Measurements from ENCODE around the gene ATOH8. TPM values are rescaled to one million over a fixed set of nuclear protein-coding genes. Genes with fewer than 3 reads are reported as not detected.
"Not testable (repeated sequence)": the region's sequence is repeated elsewhere in the genome, so short reads cannot be mapped to it uniquely, and the experiment has no call there.

Gene ATOH8
- total RNA-seq, 2 donors from 2014 or later: 2.5 TPM

GRCh38 chr2:85828725-85829124 is 74.9 kb downstream of the ATOH8 start:
- no peaks in the 10 kb centered on the region for H3K27me3 ChIP-seq
- no peak for DNase-seq
- no peaks in the 10 kb centered on the region for H3K9me3 ChIP-seq
- no peaks in the 10 kb centered on the region for H3K4me1 ChIP-seq
- H3K36me3 ChIP-seq: no peaks in the 10 kb centered on the region
- H3K4me3 ChIP-seq: no peak overlapping the region
- no peak for TF ChIP-seq CTCF (IDR thresholded peaks at IDR 0.05)
- no peak overlapping the region for H3K27ac ChIP-seq
- intact Hi-C loops (cut with DNase I): loop anchor here (2.0 kb wide), 1 partner anchor 60 kb away; the partner anchor contains the start of gene ST3GAL5
- no peak overlapping the region for H3K9ac ChIP-seq (ENCODE audit: low read depth in 2 of 2, low read length in 2 of 2)

GRCh38 chr2:85829394-85829793 is 75.6 kb downstream of the ATOH8 start:
- intact Hi-C loops (cut with DNase I): loop anchor here (2.0 kb wide), 1 partner anchor 59 kb away; the partner anchor contains the start of gene ST3GAL5
- not testable (repeated sequence) for H3K27ac ChIP-seq; DNase-seq; H3K9me3 ChIP-seq; H3K4me1 ChIP-seq; H3K36me3 ChIP-seq; H3K4me3 ChIP-seq; H3K27me3 ChIP-seq; H3K9ac ChIP-seq (ENCODE audit: low read depth in 2 of 2, low read length in 2 of 2)

- TF ChIP-seq CTCF (IDR thresholded peaks at IDR 0.05): no peak
- Histone ChIP-seq H3K9me3 (no peaks in the 10 kb centered on the region), H3K36me3 (no peaks in the 10 kb centered on the region), H3K9ac (ENCODE audit: low read depth in 2 of 2, low read length in 2 of 2) (no peak overlapping the region), H3K27me3 (no peaks in the 10 kb centered on the region), H3K4me1 (no peaks in the 10 kb centered on the region), H3K4me3 (no peak overlapping the region), H3K27ac (no peak overlapping the region)
- intact Hi-C loops (cut with DNase I): no loop called here
- DNase-seq: no peak
Observed at GRCh38 chr2:85830645-85831044, 76.9 kb downstream of the ATOH8 start.

- Histone ChIP-seq H3K36me3 (no peaks in the 10 kb centered on the region), H3K27me3 (no peaks in the 10 kb centered on the region), H3K9ac (ENCODE audit: low read depth in 2 of 2, low read length in 2 of 2) (no peak overlapping the region), H3K4me3 (no peak overlapping the region), H3K9me3 (no peaks in the 10 kb centered on the region), H3K4me1 (no peaks in the 10 kb centered on the region), H3K27ac (no peak overlapping the region)
- no peak for DNase-seq
- intact Hi-C loops (cut with DNase I): no loop called here
- no peak for TF ChIP-seq CTCF (IDR thresholded peaks at IDR 0.05)
Observed at GRCh38 chr2:85831735-85832134, 77.9 kb downstream of the ATOH8 start.

- Histone ChIP-seq H3K9me3 (no peaks in the 10 kb centered on the region), H3K27ac (no peak overlapping the region), H3K9ac (ENCODE audit: low read depth in 2 of 2, low read length in 2 of 2) (no peak overlapping the region), H3K36me3 (no peaks in the 10 kb centered on the region), H3K27me3 (no peaks in the 10 kb centered on the region), H3K4me1 (no peaks in the 10 kb centered on the region), H3K4me3 (no peak overlapping the region)
- intact Hi-C loops (cut with DNase I): no loop called here
- no peak for TF ChIP-seq CTCF (IDR thresholded peaks at IDR 0.05)
- DNase-seq: no peak
Observed at GRCh38 chr2:85834466-85834865, 80.7 kb downstream of the ATOH8 start.

Small RNA genes lying within 50 kb of the gene (microRNA-seq; reads per million reads assigned to microRNA genes)
- not detected for gene MIR6071

Other genes with a start within 250 kb of the ATOH8 start
- 100 to 1,000 TPM; 105 to 156 TPM for gene MAT2A, start 214.8 kb upstream of the ATOH8 start, total RNA-seq
- gene GGCX, start 192.5 kb upstream of the ATOH8 start, total RNA-seq: 10 to 100 TPM; 25.7 to 49.9 TPM
- 100 to 1,000 TPM; 185 to 222 TPM for gene VAMP8, start 176.4 kb upstream of the ATOH8 start, total RNA-seq
- 10 to 100 TPM; 14.0 to 16.9 TPM for gene VAMP5, start 169.6 kb upstream of the ATOH8 start, total RNA-seq
- 100 to 1,000 TPM in 1 of 2 donors, 10 to 100 TPM in 1; 86.0 to 106 TPM for gene RNF181, start 158.2 kb upstream of the ATOH8 start, total RNA-seq
- gene TMEM150A, start 151.3 kb upstream of the ATOH8 start, total RNA-seq: 1 to 10 TPM; 5.2 to 7.2 TPM
- 10 to 100 TPM; 36.8 to 40.5 TPM for gene C2orf68, start 141.9 kb upstream of the ATOH8 start, total RNA-seq
- gene USP39, start 137.8 kb upstream of the ATOH8 start, total RNA-seq: 10 to 100 TPM; 39.1 to 50.5 TPM
- gene SFTPB, start 85.8 kb upstream of the ATOH8 start, total RNA-seq: 10 to 100 TPM in 1 of 2 donors, under 1 TPM in 1; 0.29 to 17.3 TPM
- 1 to 10 TPM in 1 of 2 donors, under 1 TPM in 1; 0.32 to 4.7 TPM for gene GNLY, start 59.6 kb upstream of the ATOH8 start, total RNA-seq
- 1 to 10 TPM; 2.6 to 3.5 TPM for gene ST3GAL5, start 135.0 kb downstream of the ATOH8 start, total RNA-seq

Data from colonic mucosa (tissue), 4 donors.